GM21737 (cell line): ENCODE results near the gene PARD6B.
A peak's percentile ranks its signal among the peaks of the same experiment; 100 is the strongest.
"Not testable (repeated sequence)": the region's sequence is repeated elsewhere in the genome, so short reads cannot be mapped to it uniquely, and the experiment has no call there.

Experiments used
- ATAC-seq: cut with Tn5 transposase; IDR thresholded peaks from one replicate; pipeline ENCODE4 v1.9.1; 2021; ENCODE audit warnings: mild to moderate bottlenecking, moderate library complexity; ENCODE audit not compliant: unreplicated experiment

Gene PARD6B

GRCh38 chr20:50731055-50731929 is at the start of gene PARD6B:
Gene PARD6B (plus strand): TSS chr20:50731580. CDS start chr20:50731787, 207 bp downstream.
- peak; percentile 92 for ATAC-seq

- no peak for ATAC-seq
Observed at GRCh38 chr20:50682065-50682464, 49.3 kb upstream of the PARD6B start.

- no peak for ATAC-seq
Observed at GRCh38 chr20:50682947-50683530, 48.3 kb upstream of the PARD6B start.

- ATAC-seq = no peak
Observed at GRCh38 chr20:50683570-50683969, 47.8 kb upstream of the PARD6B start.

- ATAC-seq = no peak
Observed at GRCh38 chr20:50686821-50687220, 44.6 kb upstream of the PARD6B start.

- ATAC-seq = no peak
Observed at GRCh38 chr20:50688256-50688975, 43.0 kb upstream of the PARD6B start.

GRCh38 chr20:50689864-50690649 is 41.3 kb upstream of the PARD6B start:
- no peak for ATAC-seq

GRCh38 chr20:50690650-50691572 is 40.5 kb upstream of the PARD6B start, which contains the start of gene RIPOR3:
Gene RIPOR3 (minus strand): TSS chr20:50691542. CDS start chr20:50691128, 414 bp downstream.
- ATAC-seq = no peak

GRCh38 chr20:50691573-50692551 is 39.5 kb upstream of the PARD6B start:
- no peak for ATAC-seq

GRCh38 chr20:50692552-50692933 is 38.8 kb upstream of the PARD6B start:
- ATAC-seq = no peak

GRCh38 chr20:50693001-50693400 is 38.4 kb upstream of the PARD6B start:
- no peak for ATAC-seq

GRCh38 chr20:50694379-50695134 is 36.8 kb upstream of the PARD6B start:
- no peak for ATAC-seq

GRCh38 chr20:50695135-50695872 is 36.1 kb upstream of the PARD6B start:
- ATAC-seq = no peak

- ATAC-seq = not testable (repeated sequence)
Observed at GRCh38 chr20:50698255-50698654, 33.1 kb upstream of the PARD6B start.

- no peak for ATAC-seq
Observed at GRCh38 chr20:50699688-50700087, 31.7 kb upstream of the PARD6B start.

GRCh38 chr20:50701041-50701963 is 30.1 kb upstream of the PARD6B start:
- no peak for ATAC-seq
